ENCODE measurements around the gene TP53I13.

The TP53I13 gene

DNA sequence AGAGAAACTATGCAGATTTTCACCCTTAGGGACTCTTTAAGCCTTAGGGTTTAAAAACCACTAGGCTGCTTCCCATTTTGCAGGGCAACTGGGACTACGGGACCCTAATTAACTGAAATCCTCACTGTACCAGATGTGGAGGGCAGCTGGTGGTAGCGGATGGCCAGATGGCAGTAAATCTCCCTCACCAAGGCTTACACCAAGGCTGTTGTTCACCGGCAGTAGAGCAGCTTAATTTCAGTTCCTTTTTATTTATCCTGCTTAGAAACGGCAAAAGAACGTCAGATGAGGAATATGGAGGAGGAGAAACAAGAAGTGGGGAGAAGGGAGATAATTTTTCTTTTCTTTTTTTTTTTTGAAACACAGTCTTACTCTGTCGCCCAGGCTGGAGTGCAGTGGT lies 8.2 kb upstream of the TP53I13 start:
- DNase-seq (ENCODE audit: low read depth): no peak
- no peak overlapping the region for H3K4me3 ChIP-seq (ENCODE audit: control insufficient read depth, low read depth, low read length)
- TF ChIP-seq CTCF (conservative IDR thresholded peaks at IDR 0.05; ENCODE audit: control insufficient read depth, insufficient read depth, low read depth, low read length): no peak

GRCh38 chr17:29561554-29562517 lies 6.7 kb upstream of the TP53I13 start:
- no peak for DNase-seq (ENCODE audit: low read depth)
- no peak overlapping the region for H3K4me3 ChIP-seq (ENCODE audit: control insufficient read depth, low read depth, low read length)
- no peak for TF ChIP-seq CTCF (conservative IDR thresholded peaks at IDR 0.05; ENCODE audit: control insufficient read depth, insufficient read depth, low read depth, low read length)

DNA sequence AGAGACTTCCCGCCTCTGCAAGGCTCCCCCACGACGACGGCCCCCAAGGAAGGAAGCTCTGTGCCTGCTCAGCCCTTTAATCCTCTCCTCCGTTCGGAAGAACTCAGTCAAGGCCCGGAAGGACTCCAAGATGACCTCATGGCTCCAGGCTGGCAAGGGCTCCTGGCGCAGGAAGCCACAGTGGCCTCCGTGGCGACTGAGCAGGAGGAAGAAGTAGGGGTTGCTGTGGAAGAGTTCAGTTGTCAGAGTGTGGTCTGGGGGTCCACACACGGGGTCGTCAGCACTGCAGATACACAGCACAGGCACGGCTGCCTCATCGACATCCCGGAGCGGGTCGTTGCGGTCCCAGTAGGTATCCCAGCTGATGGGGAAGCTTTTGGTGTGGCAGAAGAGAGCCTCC lies 5.9 kb upstream of the TP53I13 start:
- TF ChIP-seq CTCF (conservative IDR thresholded peaks at IDR 0.05; ENCODE audit: control insufficient read depth, insufficient read depth, low read depth, low read length): no peak
- H3K4me3 ChIP-seq (ENCODE audit: control insufficient read depth, low read depth, low read length): no peak overlapping the region
- DNase-seq (ENCODE audit: low read depth): no peak

DNA sequence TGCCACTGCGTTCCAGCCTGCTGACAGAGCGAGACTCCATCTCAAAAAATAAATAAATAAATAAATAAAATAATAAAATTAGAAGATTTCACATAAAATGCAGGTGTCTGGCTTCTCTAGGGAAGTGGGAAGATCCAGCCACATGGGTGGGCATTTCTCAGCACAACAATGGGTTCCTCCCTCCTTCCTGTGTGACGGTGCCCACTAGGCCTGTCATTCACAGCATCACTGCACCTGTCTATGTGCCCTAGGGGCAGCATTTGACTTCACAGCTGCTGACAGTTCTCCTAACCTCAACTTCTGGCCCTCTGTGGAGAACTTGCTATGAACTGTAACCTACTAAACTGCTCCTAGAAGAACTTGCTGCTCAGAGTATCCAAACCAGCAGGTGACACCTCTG lies 4.7 kb upstream of the TP53I13 start:
- DNase-seq (ENCODE audit: low read depth): no peak
- no peak overlapping the region for H3K4me3 ChIP-seq (ENCODE audit: control insufficient read depth, low read depth, low read length)
- no peak for TF ChIP-seq CTCF (conservative IDR thresholded peaks at IDR 0.05; ENCODE audit: control insufficient read depth, insufficient read depth, low read depth, low read length)

DNA sequence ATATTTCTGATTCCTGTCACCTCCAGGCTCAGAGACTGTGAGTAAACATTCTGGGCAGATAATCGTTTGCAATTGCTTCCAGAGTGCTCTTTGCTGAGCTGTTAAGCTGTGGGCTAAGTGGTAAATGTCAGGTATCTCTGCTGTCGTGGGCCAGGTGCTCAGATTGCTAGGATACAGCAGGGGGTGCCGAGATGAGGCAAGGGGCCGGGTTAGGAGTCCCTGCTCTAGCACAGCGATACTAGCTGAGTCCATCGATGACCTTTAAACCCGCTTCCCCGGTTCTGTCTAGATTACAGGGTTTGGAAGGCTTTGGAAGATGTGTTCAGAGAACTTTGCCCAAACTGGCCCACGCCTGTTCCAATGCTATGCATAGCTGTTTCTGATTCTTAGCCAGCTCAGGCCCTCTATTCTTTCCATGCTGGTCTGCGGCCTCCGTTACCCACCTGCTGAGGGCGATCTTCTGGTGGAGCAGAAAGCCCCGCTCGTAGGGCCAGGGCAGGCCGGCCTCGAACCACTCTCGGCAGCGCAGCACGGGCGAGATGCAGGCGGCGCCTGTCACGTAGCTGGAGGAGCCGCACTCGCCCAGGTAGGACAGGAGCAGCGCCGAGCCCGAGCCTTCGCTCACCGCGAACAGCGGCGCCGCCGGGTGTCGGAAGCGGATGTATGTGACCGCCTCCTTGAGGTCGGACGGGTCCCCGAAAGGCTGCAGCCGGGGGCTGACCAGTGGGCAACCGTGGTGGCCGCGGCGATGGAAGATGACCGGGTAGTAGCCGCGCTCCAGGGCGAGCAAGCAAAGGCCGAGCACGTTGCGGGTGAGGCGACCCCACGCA lies 2.6 kb upstream of the TP53I13 start:
- no peak for DNase-seq (ENCODE audit: low read depth)
- H3K4me3 ChIP-seq (ENCODE audit: control insufficient read depth, low read depth, low read length): peak overlapping the region; percentile 44
- peak; percentile 0 for TF ChIP-seq CTCF (conservative IDR thresholded peaks at IDR 0.05; ENCODE audit: control insufficient read depth, insufficient read depth, low read depth, low read length)

- TF ChIP-seq CTCF (conservative IDR thresholded peaks at IDR 0.05; ENCODE audit: control insufficient read depth, insufficient read depth, low read depth, low read length): no peak
- peak; percentile 67 for DNase-seq (ENCODE audit: low read depth)
- H3K4me3 ChIP-seq (ENCODE audit: control insufficient read depth, low read depth, low read length): peak within 1 kb of the TSS; percentile 68
Observed at GRCh38 chr17:29566473-29567303, 1.8 kb upstream of the TP53I13 start, which contains the start of gene ABHD15. Gene ABHD15, minus strand, starts transcription at chr17:29567037. Its CDS starts 71 bp downstream, at chr17:29566966.

Measured in fibroblast of mammary gland (primary cell).